ENCODE results near the gene PTPN4. TPM values are rescaled to one million over a fixed set of nuclear protein-coding genes. Genes with fewer than 3 reads are reported as not detected.

PTPN4 gene
- polyA plus RNA-seq, 3 donors: 3.6 to 7.5 (median 7.2) TPM

DNA sequence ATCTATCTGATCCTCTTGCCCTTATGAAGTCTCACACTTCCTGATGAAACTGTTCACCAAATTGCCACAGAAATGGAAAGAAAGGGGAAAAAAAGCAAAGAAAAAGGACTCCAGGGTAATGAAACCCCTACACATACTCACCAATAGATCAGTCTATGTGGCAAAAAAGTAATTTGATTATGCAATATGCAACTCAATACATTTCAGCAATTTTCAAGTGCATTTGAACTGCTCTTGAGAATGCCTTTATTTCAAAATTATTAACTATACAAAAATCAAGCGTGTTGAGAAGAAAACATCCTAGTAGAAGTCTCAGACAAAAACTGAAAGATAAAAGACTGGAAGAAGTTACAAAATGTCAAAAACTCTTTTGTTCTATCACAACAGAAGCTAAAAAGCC lies 32.2 kb upstream of the PTPN4 start:
- 77 to 87% (median 77%) methylated on average over 1 of the region's 1 CpG for WGBS, 3 donors
- H3K27ac ChIP-seq (ENCODE audit: low read depth, low read length): no peak overlapping the region

DNA sequence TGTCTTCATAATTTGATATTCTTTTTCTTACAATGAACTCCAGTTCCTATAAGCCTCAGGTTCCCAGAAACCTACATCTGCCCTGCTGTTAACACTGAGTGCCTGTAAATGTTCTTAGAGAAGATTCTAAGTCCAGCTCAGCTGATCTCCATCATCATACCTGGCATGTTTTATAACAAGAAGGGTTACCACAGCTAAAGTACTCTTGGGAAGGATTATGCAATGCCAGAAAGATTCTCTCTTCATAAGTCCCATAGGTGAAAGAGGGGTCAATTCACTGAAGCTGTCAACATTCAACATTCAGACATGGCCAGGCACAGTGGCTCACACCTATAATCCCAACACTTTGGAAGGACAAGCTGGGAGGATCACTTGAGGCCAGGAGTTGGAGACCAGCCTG lies 31.3 kb upstream of the PTPN4 start:
- no peak overlapping the region for H3K27ac ChIP-seq (ENCODE audit: low read depth, low read length)

DNA sequence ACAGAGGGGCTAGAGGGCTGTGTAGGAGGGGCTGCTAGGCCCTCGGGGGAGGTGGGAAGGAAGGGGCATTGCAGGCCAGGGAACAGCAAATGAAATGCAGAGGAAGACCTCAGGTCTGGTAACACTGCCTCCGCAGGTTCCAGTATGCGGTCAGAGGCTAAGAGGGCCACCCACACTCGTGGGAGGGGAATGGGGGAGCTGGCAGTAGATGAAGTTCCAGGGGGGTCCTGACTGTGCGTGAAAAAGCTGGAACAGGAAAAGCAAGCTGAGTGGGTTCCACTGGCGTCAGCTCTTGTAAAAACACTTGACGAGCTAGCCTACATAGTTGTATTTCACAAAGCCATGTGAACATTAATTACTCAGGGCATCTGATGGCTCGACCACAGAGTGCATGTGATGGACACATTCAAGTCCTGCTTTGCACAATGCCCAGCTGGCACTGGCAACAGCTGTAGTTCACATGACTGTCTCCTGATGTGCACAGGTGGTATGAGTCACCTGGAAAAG lies 29.0 kb upstream of the PTPN4 start:
- H3K27ac ChIP-seq (ENCODE audit: low read depth, low read length): no peak overlapping the region
- 77 to 83% (median 79%) methylated on average over 8 of the region's 8 CpGs for WGBS, 3 donors

DNA sequence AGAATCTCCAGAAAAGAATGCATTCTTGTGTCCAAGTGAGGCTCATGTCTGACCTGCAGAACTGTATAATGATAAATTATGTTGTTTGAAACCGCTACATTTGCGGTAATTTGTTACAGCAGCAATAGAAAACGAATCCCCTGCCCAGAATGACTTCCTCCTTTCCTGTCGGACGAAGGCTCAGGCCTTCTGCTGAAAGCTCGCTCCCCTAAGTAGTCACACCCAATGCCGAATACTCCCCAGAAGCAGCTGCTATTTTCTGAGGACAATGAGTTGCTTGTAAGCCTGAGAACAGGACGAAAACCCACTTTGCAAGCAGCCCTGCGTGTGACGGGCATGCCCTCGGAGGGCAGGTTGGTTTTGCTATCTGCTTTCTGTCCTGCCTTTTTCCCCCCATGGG lies 27.7 kb upstream of the PTPN4 start:
- WGBS, 3 donors: 46 to 79% (median 59%) methylated on average over 11 of the region's 11 CpGs
- H3K27ac ChIP-seq (ENCODE audit: low read depth, low read length): no peak overlapping the region

DNA sequence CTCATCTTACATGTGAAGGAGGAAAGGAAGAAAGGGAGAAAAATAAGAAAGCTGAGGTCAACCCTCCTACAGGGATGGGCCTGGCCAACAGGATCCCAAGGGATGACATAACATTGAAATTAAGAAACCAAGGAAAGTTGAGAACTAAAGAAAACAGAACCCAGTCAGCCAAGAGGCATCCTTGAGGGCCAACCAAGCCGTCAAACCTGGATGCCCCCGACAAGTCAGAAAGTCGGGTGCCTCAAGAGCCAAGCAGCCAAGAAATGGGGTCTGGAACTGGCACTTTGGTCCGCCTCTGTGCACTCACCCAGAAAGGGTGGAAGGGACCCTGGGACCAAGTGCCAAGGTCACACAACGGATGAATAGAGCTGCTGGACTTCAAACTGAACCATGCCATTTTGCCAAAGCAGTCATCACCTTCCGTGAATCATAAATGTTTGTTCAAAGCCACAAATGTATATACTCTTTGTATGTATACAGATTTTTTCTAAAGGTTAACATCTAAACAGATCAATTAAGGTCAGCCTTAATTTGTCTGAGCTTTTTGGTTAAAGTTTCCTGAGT lies 27.0 kb upstream of the PTPN4 start:
- 83 to 91% (median 89%) methylated on average over 6 of the region's 6 CpGs for WGBS, 3 donors
- H3K27ac ChIP-seq (ENCODE audit: low read depth, low read length): no peak overlapping the region

DNA sequence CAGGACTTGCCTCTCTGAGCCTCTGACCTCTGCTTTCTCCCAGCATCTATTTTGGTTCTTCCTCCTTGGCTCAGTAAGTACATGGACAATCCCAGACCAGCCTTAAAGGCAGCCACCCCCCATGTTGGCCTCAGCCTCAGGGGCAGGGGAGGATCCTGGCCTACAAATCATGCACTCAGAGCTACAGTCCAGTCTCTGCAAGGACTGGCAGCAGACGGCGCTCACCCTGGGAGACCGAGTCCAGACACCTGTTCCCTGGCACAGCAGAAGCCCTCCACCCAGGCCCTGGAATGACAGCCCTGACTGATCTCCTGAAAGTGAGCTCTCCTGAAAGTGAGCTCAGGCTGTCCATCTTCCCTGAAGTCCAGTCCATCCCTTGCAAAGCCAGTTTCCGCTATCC lies 25.7 kb upstream of the PTPN4 start:
- H3K27ac ChIP-seq (ENCODE audit: low read depth, low read length): no peak overlapping the region
- WGBS, 3 donors: 71 to 87% (median 78%) methylated on average over 4 of the region's 4 CpGs

DNA sequence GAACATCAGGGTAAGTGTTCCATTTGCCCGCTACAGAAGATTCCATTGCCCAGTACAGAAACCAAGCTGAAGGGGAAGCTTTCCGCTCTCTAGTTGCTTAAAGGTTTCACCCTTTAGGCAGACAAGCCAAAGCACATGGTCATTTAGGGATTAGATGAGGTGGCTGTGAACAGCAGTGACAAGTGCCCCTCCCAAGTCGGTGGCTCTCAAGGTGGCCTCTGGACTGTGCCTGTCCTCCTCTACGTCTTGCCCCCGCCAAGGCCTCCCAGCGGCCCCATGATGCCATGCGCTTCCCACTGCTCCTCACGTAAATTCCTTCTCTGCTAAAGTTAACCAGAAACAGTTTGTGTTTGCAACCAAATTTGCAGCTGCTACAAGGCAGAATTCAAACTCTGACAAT lies 24.2 kb upstream of the PTPN4 start:
- WGBS, 3 donors: 93 to 96% (median 94%) methylated on average over 8 of the region's 8 CpGs
- no peak overlapping the region for H3K27ac ChIP-seq (ENCODE audit: low read depth, low read length)

DNA sequence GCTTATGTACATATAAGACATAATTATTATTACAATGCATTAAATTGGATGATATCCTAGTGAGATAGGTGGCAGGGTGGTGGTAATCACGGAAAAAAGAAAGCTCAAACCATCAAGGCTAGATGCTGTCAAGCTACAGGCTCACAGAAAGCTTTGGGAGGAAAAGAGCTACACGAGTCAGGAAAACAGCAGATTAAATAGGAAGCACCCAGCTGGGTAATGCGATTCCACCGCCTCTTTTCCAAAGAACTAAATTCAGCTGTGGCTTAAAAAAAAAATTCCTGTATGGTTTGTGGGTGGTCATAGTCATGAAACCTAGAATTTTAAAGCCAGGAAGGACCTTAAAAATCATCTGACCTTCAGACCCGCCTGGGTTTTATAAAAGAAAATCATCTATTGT lies 23.7 kb upstream of the PTPN4 start:
- WGBS, 3 donors: 57 to 70% (median 61%) methylated on average over 5 of the region's 5 CpGs
- no peak overlapping the region for H3K27ac ChIP-seq (ENCODE audit: low read depth, low read length)

DNA sequence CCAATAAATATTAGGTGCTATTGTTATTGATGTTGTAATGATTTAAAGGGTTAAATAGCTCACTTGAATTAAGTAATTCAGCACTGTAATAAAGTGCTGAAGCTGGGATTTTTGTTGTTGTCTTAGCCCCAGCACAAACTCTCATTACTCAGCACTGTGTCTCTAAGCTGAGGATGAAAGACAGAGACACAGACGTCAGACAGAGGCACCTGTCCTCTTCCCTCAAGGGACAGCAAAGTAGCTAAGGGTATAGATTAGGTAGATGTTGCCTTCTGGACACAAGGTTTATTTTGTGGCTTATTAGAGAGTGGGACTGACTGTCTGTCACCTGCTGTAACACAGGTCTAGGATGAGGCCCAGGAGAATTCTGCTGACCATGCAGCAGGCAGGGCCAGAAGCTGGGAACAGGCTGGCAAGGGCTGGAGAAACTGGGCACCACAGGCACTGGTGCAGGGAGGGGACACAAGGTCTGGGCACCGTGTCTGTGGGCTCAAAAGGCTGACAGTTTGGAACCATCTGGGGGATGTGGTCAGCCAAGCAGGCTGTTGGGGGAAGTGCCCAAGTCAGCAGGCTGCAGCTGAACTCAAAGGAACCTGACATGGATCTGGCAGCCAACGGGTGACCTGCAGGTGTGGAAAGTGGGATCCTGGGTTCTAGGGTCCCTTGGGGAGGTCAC lies 20.0 kb upstream of the PTPN4 start:
- 40 to 66% (median 48%) methylated on average over 3 of the region's 3 CpGs for WGBS, 3 donors
- no peak overlapping the region for H3K27ac ChIP-seq (ENCODE audit: low read depth, low read length)

DNA sequence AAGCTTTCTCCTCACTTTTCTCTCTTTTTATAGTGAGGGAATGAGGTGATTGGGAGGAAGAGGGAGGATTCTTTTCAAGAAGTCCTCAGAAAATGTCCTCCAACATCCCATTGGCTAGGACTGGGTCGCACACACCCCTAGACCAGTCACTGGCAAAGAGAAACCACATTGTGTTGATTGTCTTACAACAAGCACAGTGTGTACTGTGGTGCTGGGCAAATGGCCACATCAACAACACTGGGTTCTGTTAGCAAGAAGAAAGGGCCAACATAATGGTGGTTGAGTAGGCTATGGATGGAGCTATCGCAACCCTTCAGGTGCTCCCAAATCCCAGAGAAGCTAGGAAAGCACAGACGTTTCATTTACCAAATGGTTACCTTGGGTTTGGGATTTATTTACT lies 18.7 kb upstream of the PTPN4 start:
- no peak overlapping the region for H3K27ac ChIP-seq (ENCODE audit: low read depth, low read length)
- 94 to 95% (median 95%) methylated on average over 3 of the region's 3 CpGs for WGBS, 3 donors

DNA sequence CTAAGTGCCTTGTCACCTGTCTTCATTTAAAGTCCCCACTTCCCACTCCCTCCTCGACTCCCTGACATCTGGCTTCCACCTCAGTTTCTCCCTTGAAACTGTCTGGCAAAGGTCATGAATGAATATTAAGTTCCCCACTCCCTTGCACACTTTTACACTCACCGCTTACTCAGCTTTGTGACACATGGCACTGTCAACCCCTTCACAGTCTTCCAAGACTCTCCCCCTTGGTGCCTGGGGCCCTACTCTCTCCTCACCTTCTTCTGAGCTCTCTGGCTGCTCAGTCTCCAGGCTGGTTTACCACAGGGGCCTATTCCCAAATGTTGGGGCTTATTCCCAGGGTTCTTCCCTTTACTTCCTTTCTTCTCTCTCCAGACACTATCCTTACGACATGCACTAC lies 17.9 kb upstream of the PTPN4 start:
- no peak overlapping the region for H3K27ac ChIP-seq (ENCODE audit: low read depth, low read length)
- 87 to 91% (median 90%) methylated on average over 3 of the region's 3 CpGs for WGBS, 3 donors

DNA sequence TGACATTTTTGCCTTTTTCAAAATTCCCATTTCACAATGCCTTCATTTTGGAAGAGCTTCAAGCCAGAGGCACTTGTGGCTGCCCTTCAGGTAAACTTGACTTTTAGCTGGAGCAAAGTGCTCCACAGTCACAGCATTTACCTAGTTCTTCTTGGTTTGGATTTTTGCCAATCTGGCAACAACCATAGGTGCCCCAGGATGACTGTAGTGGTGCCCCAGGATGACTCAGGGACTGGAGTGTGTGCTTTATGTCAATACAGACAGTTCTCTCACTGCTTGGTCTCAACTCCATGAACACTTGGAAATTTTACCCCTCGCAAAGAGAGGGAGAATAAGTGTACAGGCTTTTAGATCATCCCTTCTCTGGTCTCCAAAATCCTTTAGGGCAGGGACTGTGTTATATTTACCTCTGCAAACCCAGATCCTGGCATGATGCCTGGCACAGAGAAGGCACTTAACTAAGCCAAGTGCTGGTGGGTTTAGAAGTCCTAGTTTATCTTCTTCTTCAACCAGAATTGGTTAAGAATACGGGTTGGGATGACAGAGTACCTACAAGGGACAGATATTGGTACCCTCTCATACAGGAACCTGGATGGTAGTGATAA lies 15.3 kb upstream of the PTPN4 start:
- no peak overlapping the region for H3K27ac ChIP-seq (ENCODE audit: low read depth, low read length)
- WGBS, 3 donors: 73 to 84% (median 78%) methylated on average over 2 of the region's 2 CpGs

DNA sequence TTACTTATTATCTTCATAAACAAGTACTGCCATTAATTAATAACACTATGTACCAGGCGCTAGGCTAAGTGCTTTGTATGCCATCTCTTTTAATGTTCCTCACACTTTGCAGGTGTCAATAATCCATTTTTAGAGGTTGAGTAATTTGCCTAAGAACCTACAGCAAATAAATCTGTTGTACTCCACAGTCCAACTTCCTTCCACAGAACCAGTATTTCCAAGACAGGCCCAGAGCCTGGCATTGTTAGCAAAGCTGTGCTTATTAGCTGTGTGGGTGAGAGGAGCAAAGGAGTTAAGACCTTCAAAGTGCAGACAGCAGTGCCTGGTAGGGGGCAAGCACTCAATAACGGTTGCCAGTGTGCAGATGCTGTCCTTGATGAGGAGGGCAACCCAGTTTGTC lies 14.2 kb upstream of the PTPN4 start:
- 65 to 89% (median 83%) methylated on average over 2 of the region's 2 CpGs for WGBS, 3 donors
- no peak overlapping the region for H3K27ac ChIP-seq (ENCODE audit: low read depth, low read length)

DNA sequence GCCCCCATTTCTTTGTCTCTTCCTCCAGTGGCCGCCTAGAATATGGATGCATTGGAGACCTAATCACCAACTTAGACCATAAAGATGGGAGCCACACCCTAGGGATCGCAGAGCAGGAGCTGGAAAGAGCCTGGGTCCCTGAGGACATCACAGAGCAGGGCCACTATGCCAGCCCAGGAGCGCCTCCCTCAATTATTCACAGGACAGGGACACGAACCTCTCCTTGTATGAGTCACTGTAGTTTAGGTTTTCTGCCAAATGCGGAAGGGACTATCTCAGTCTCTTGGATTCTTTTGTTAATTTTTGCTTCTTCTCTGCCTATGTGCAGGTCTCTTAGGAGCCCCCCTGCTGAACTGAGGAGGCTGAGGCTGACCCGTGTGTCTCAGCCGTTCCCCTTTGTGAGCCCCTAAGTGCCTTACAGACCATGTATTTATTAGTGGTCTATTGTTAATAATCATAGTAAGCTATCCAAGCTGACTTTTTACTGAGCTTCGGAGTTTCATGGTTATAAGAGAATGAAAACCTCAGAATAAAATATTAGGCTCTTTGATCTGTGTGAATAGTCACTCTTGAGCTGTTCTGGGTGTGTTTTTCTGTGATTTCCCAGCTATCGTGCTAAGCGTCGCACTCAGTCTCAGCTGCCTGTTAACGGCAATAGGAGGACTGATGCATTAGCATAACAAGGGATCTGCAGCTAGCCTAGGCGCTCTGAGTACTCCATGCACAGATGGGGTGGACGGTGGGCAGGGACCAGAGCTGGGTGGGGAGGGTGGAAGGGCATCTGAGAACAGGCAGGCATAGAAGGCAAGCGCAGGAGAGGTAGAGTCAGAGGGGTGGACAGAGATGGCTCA lies 12.7 kb upstream of the PTPN4 start:
- no peak overlapping the region for H3K27ac ChIP-seq (ENCODE audit: low read depth, low read length)
- 66 to 81% (median 81%) methylated on average over 15 of the region's 15 CpGs for WGBS, 3 donors

DNA sequence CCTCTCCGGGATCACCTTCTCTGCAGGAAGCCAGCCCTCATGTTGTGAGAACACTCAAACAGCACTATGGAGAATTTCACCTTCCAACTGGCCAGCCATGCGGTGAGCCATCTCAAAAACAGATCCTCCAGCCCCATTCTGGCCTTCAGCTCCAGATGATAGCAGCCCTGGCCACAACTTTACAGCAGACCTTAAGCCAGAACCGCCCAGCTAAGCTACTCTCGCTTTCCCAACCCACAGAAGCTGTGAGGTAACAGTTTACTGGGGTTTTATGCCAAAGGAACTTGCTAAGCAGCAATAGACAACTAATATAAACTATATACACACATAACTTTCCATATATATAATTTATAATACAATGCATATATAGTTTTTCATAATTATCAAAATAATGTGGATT lies 11.6 kb upstream of the PTPN4 start:
- H3K27ac ChIP-seq (ENCODE audit: low read depth, low read length): no peak overlapping the region
- WGBS, 3 donors: 69 to 95% (median 76%) methylated on average over 4 of the region's 4 CpGs

DNA sequence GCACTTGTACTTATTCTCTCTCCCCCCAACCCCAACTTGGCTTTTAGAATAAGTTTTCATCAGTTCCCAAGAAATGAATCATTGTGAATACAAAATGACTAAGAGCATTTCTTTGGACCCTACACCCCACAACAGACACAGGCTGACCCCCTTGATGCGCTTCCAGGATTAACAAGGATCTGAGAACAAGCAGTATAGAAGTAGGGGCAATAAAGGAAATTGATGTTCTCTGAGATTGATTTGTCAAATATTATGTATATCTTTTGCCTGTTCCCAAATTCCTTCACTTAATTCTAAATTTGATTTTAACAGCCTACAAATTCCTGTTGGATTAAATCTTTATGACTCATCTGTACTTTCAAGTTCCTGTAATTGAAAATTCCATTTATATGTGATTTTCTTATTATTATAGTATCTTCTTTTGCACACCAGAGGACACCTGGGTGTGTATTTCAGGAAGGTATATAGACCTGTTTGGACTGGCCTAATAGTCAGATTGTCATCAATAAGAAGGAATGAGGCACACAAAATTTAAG lies 10.2 kb upstream of the PTPN4 start:
- no peak overlapping the region for H3K27ac ChIP-seq (ENCODE audit: low read depth, low read length)
- WGBS, 3 donors: 93 to 100% (median 93%) methylated on average over 1 of the region's 1 CpG

DNA sequence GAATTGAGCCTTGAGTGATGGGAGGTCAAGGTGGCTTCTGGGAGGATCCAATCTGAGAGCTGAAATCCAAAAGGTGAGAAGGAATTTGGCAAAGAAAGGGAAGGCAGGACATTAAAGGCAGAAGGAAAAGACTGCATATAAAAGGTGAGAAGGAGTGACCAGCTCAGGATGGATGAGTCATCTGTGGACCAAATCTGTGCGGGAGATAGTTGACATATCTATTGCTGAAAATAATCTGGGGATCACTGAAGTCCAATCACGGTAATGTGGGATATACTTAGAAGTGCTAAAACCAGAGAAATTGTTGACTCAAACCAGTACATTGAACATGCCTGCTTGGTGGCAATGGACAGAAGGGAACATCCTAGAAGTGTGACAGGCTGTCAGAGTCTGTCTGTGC lies 8.0 kb upstream of the PTPN4 start:
- no peak overlapping the region for H3K27ac ChIP-seq (ENCODE audit: low read depth, low read length)
- 64 to 82% (median 69%) methylated on average over 2 of the region's 2 CpGs for WGBS, 3 donors

DNA sequence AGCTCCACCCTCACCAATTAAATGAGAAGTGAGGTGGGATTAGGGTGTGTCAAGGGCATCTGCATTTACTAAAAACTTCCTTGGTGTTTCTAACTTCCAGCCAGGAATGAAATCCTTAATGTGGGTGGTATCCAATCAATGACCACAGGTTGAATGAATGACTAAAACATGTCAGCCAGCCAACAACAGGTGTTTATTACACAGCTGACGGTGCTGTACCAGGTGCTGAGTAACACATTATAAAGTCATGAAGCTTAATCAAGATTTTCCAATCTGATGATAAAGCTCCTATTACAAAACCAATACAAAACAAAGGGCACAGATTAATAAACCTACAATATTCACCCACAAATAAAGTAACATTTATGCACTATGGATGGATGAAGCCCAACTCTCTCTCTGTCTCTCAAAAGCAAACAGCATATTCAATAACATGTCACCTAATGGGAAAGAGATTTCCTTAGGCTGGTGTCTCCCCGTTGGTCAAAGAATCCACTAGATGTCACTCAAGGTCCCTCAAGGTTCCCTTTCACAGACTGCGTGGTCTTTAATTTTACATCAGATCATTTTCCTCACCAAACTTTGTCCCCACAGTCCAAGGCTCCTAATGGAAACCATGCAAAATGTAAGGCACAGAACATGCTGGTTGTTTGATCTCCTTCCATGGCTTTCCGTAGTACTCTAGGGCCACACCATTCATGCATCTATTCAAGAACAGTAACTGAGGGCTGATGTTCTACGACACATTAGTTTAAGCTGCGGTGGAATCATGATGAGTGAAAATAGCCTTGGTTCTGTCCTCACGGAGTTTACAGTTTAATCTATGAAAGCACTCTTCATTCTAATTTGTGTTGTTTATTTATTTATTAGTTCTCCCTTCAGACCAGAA lies 6.4 kb upstream of the PTPN4 start:
- H3K27ac ChIP-seq (ENCODE audit: low read depth, low read length): no peak overlapping the region
- 47 to 58% (median 49%) methylated on average over 7 of the region's 7 CpGs for WGBS, 3 donors

Measured in adipose tissue (tissue), 3 donors.